ENCODE data around the gene C1QL1. TPM values are rescaled to one million over a fixed set of nuclear protein-coding genes. Genes with fewer than 3 reads are reported as not detected.
A peak's percentile ranks its signal among the peaks of the same experiment; 100 is the strongest.

C1QL1 gene
- total RNA-seq, 1 donor from 2014 or later: not detected

- no peaks in the 10 kb centered on the region for H3K27me3 ChIP-seq
- peak; percentile 54 to 90 for DNase-seq (ENCODE audit: low spot score in 2 of 2)
- peak overlapping the region in 1 of 2 donors; percentile 30 for H3K27ac ChIP-seq
- no peaks in the 10 kb centered on the region for H3K9me3 ChIP-seq
- no peaks in the 10 kb centered on the region for H3K36me3 ChIP-seq
- intact Hi-C loops (cut with DNase I): loop anchor here (1.0 to 5.0 kb wide), 4 partner anchors 102 to 277 kb away; partner anchors contain the start of gene PLCD3
- H3K4me1 ChIP-seq: peaks cover 12 to 24% of the 10 kb centered on the region in 2 donors
- TF ChIP-seq CTCF (IDR thresholded peaks at IDR 0.05): peak; percentile 82 to 90 (median 89)
- no peak overlapping the region for H3K4me3 ChIP-seq
Observed at GRCh38 chr17:44919885-44920564, 48.1 kb downstream of the C1QL1 start.

GRCh38 chr17:44919411-44919810, 48.7 kb downstream of the C1QL1 start:
- TF ChIP-seq CTCF (IDR thresholded peaks at IDR 0.05): no peak
- Histone ChIP-seq H3K9me3 (no peaks in the 10 kb centered on the region), H3K36me3 (no peaks in the 10 kb centered on the region), H3K4me1 (peaks cover 12 to 26% of the 10 kb centered on the region in 2 donors), H3K4me3 (no peak overlapping the region), H3K27ac (peak overlapping the region in 1 of 2 donors; percentile 30), H3K27me3 (no peaks in the 10 kb centered on the region)
- intact Hi-C loops (cut with DNase I): loop anchor here (5.0 kb wide), 1 partner anchor 278 kb away; no protein-coding TSS in a partner anchor
- no peak for DNase-seq (ENCODE audit: low spot score in 2 of 2)

- intact Hi-C loops (cut with DNase I): loop anchor here (5.0 kb wide), 1 partner anchor 279 kb away; no protein-coding TSS in a partner anchor
- no peak for DNase-seq (ENCODE audit: low spot score in 2 of 2)
- Histone ChIP-seq H3K9me3 (no peaks in the 10 kb centered on the region), H3K36me3 (no peaks in the 10 kb centered on the region), H3K27me3 (no peaks in the 10 kb centered on the region), H3K4me1 (peaks cover 12 to 26% of the 10 kb centered on the region in 2 donors), H3K4me3 (no peak overlapping the region), H3K27ac (no peak overlapping the region)
- no peak for TF ChIP-seq CTCF (IDR thresholded peaks at IDR 0.05)
Observed at GRCh38 chr17:44918006-44918405, 50.1 kb downstream of the C1QL1 start.

- no peak for TF ChIP-seq CTCF (IDR thresholded peaks at IDR 0.05)
- H3K27ac ChIP-seq: peak overlapping the region; percentile 38 to 60
- no peaks in the 10 kb centered on the region for H3K27me3 ChIP-seq
- no peak for DNase-seq (ENCODE audit: low spot score in 2 of 2)
- no peak overlapping the region for H3K4me3 ChIP-seq
- intact Hi-C loops (cut with DNase I): loop anchor here (5.0 kb wide), 1 partner anchor 280 kb away; no protein-coding TSS in a partner anchor
- H3K9me3 ChIP-seq: no peaks in the 10 kb centered on the region
- H3K36me3 ChIP-seq: no peaks in the 10 kb centered on the region
- H3K4me1 ChIP-seq: peaks cover 12 to 26% of the 10 kb centered on the region in 2 donors
Observed at GRCh38 chr17:44917456-44917855, 50.6 kb downstream of the C1QL1 start.

- peak in 1 of 2 donors; percentile 87 for DNase-seq (ENCODE audit: low spot score in 2 of 2)
- peak overlapping the region; percentile 64 to 81 for H3K27ac ChIP-seq
- intact Hi-C loops (cut with DNase I): loop anchor here (5.0 kb wide), 1 partner anchor 280 kb away; no protein-coding TSS in a partner anchor
- no peaks in the 10 kb centered on the region for H3K27me3 ChIP-seq
- TF ChIP-seq CTCF (IDR thresholded peaks at IDR 0.05): no peak
- H3K36me3 ChIP-seq: no peaks in the 10 kb centered on the region
- H3K4me3 ChIP-seq: no peak overlapping the region
- peaks cover 12 to 26% of the 10 kb centered on the region in 2 donors for H3K4me1 ChIP-seq
- H3K9me3 ChIP-seq: no peaks in the 10 kb centered on the region
Observed at GRCh38 chr17:44916781-44917241, 51.3 kb downstream of the C1QL1 start.
